ENCODE data around the gene DOHH.
"Not testable (repeated sequence)": the region's sequence is repeated elsewhere in the genome, so short reads cannot be mapped to it uniquely, and the experiment has no call there.

DOHH gene

GRCh38 chr19:3518659-3519058, 18.2 kb upstream of the DOHH start:
- DNase-seq (ENCODE audit: low spot score), result no peak

GRCh38 chr19:3518255-3518654, 17.8 kb upstream of the DOHH start:
- no peak for DNase-seq (ENCODE audit: low spot score)

- DNase-seq (ENCODE audit: low spot score), result no peak
Measured at GRCh38 chr19:3517638-3518037, 17.2 kb upstream of the DOHH start.

GRCh38 chr19:3516675-3517207, 16.3 kb upstream of the DOHH start:
- DNase-seq (ENCODE audit: low spot score), result peak; percentile 56

GRCh38 chr19:3515891-3516422, 15.5 kb upstream of the DOHH start:
- DNase-seq (ENCODE audit: low spot score), result no peak

- DNase-seq (ENCODE audit: low spot score), result no peak
Measured at GRCh38 chr19:3514930-3515329, 14.5 kb upstream of the DOHH start.

GRCh38 chr19:3513229-3514140, 13.0 kb upstream of the DOHH start:
- no peak for DNase-seq (ENCODE audit: low spot score)

GRCh38 chr19:3512562-3513228, 12.2 kb upstream of the DOHH start:
- no peak for DNase-seq (ENCODE audit: low spot score)

GRCh38 chr19:3511506-3512251, 11.2 kb upstream of the DOHH start:
- no peak for DNase-seq (ENCODE audit: low spot score)

- no peak for DNase-seq (ENCODE audit: low spot score)
Measured at GRCh38 chr19:3510727-3511126, 10.3 kb upstream of the DOHH start.

- no peak for DNase-seq (ENCODE audit: low spot score)
Measured at GRCh38 chr19:3509566-3509989, 9.1 kb upstream of the DOHH start.

GRCh38 chr19:3508771-3509535, 8.5 kb upstream of the DOHH start:
- DNase-seq (ENCODE audit: low spot score), result no peak

GRCh38 chr19:3508121-3508661, 7.7 kb upstream of the DOHH start:
- not testable (repeated sequence) for DNase-seq (ENCODE audit: low spot score)

- DNase-seq (ENCODE audit: low spot score), result peak; percentile 28
Measured at GRCh38 chr19:3507371-3508120, 7.1 kb upstream of the DOHH start.

- peak; percentile 22 for DNase-seq (ENCODE audit: low spot score)
Measured at GRCh38 chr19:3506384-3507340, 6.2 kb upstream of the DOHH start.

GRCh38 chr19:3505598-3506383, 5.3 kb upstream of the DOHH start, which contains the start of gene FZR1:
Gene FZR1 (plus strand): TSS chr19:3506311. CDS start chr19:3522990, 16,679 bp downstream.
- DNase-seq (ENCODE audit: low spot score), result peak; percentile 100

GRCh38 chr19:3504735-3505134, 4.3 kb upstream of the DOHH start:
- no peak for DNase-seq (ENCODE audit: low spot score)

- no peak for DNase-seq (ENCODE audit: low spot score)
Measured at GRCh38 chr19:3503036-3503572, 2.6 kb upstream of the DOHH start.
